Measurements from ENCODE around the gene TMEM253. TPM values are rescaled to one million over a fixed set of nuclear protein-coding genes. Genes with fewer than 3 reads are reported as not detected.

Gene TMEM253
- total RNA-seq, 1 experiment from 2014 or later = 0.59 TPM

- no peaks in the 10 kb centered on the region; a peak in 2 of 4 replicates for H3K36me3 ChIP-seq (ENCODE audit: control insufficient read depth in 1 of 2, insufficient read depth in 2 of 2, low read length in 2 of 2)
- DNase-seq (ENCODE audit: low read depth, low spot score) = no peak
- ChIA-PET RAD21 (ENCODE audit: low non-redundant PET in 1 of 2, low total read pairs in 2 of 2, uncharacterized antibody in 2 of 2, unreplicated experiment in 2 of 2) (interaction anchor here (1.2 kb wide), 2 partner anchors 12 to 78 kb away, joined by 4 to 6 read pairs; no protein-coding TSS in a partner anchor), CTCF (interaction anchor here (1.0 to 5.3 kb wide), 12 partner anchors 9 to 122 kb away, joined by 3 to 35 read pairs (median 5); partner anchors contain the start of gene TMEM253), POLR2A (no interaction called here)
- H4K20me1 ChIP-seq (ENCODE audit: insufficient read depth) = no peaks in the 10 kb centered on the region
- no peaks in the 10 kb centered on the region for H3K27me3 ChIP-seq (ENCODE audit: insufficient read depth, low read length)
- no peaks in the 10 kb centered on the region for H3K9me3 ChIP-seq (ENCODE audit: control insufficient read depth in 1 of 2, insufficient read depth in 1 of 2, low read depth in 1 of 2, low read length in 2 of 2)
- no peaks in the 10 kb centered on the region for H3K79me2 ChIP-seq (ENCODE audit: insufficient read depth, low read length)
- no peak overlapping the region for H3K4me2 ChIP-seq (ENCODE audit: low read length)
- no peaks in the 10 kb centered on the region for H3K9me2 ChIP-seq (ENCODE audit: insufficient read depth)
- no peak overlapping the region for H3K4me3 ChIP-seq (replicated peaks in 1 of 2; ENCODE audit: low read depth in 1 of 2, low read length in 2 of 2)
- no peak overlapping the region for H3K27ac ChIP-seq (ENCODE audit: low read depth, low read length)
- no peak overlapping the region for H3K9ac ChIP-seq (ENCODE audit: low read length)
- BruUV-seq (replicated peaks) = no TSS peak
- no peak for ATAC-seq
- intact Hi-C loops (cut with micrococcal nuclease) = no loop called here
- TF ChIP-seq TCF7L2 (IDR thresholded peaks at IDR 0.05; ENCODE audit: borderline replicate concordance, extremely low read depth, insufficient read depth, insufficient read length) (no peak), ZFX (IDR thresholded peaks at IDR 0.05) (no peak), POLR2AphosphoS5 (IDR thresholded peaks at IDR 0.05; ENCODE audit: low read depth, low read length) (no peak), SIN3A (IDR thresholded peaks at IDR 0.05; ENCODE audit: low read depth) (no peak), ELF1 (IDR thresholded peaks at IDR 0.05; ENCODE audit: borderline replicate concordance, low read depth) (no peak), EGR1 (IDR thresholded peaks at IDR 0.05; ENCODE audit: low read depth) (no peak), FOSL1 (IDR thresholded peaks at IDR 0.05; ENCODE audit: low read depth) (no peak)
- TF ChIP-seq, protein P1, sequence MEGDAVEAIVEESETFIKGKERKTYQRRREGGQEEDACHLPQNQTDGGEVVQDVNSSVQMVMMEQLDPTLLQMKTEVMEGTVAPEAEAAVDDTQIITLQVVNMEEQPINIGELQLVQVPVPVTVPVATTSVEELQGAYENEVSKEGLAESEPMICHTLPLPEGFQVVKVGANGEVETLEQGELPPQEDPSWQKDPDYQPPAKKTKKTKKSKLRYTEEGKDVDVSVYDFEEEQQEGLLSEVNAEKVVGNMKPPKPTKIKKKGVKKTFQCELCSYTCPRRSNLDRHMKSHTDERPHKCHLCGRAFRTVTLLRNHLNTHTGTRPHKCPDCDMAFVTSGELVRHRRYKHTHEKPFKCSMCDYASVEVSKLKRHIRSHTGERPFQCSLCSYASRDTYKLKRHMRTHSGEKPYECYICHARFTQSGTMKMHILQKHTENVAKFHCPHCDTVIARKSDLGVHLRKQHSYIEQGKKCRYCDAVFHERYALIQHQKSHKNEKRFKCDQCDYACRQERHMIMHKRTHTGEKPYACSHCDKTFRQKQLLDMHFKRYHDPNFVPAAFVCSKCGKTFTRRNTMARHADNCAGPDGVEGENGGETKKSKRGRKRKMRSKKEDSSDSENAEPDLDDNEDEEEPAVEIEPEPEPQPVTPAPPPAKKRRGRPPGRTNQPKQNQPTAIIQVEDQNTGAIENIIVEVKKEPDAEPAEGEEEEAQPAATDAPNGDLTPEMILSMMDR (IDR thresholded peaks at IDR 0.05 in 2 of 3, conservative IDR thresholded peaks at IDR 0.05 in 1 of 3; ENCODE audit: borderline replicate concordance in 1 of 3, insufficient read depth in 1 of 3, low read depth in 2 of 3, low read length in 2 of 3) = no peak
- H3K4me1 ChIP-seq (ENCODE audit: control insufficient read depth in 1 of 2, insufficient read depth in 2 of 2, low read length in 2 of 2) = peaks cover 0 to 12% of the 10 kb centered on the region in 2 experiments
- no peak overlapping the region for H2AFZ ChIP-seq (ENCODE audit: low read depth, low read length, poor library complexity, severe bottlenecking)
These were observed 7.8 kb upstream of the TMEM253 start for GRCh38 chr14:21093018-21093417.
